ENCODE results near the gene BCAR1.

The BCAR1 gene

DNA sequence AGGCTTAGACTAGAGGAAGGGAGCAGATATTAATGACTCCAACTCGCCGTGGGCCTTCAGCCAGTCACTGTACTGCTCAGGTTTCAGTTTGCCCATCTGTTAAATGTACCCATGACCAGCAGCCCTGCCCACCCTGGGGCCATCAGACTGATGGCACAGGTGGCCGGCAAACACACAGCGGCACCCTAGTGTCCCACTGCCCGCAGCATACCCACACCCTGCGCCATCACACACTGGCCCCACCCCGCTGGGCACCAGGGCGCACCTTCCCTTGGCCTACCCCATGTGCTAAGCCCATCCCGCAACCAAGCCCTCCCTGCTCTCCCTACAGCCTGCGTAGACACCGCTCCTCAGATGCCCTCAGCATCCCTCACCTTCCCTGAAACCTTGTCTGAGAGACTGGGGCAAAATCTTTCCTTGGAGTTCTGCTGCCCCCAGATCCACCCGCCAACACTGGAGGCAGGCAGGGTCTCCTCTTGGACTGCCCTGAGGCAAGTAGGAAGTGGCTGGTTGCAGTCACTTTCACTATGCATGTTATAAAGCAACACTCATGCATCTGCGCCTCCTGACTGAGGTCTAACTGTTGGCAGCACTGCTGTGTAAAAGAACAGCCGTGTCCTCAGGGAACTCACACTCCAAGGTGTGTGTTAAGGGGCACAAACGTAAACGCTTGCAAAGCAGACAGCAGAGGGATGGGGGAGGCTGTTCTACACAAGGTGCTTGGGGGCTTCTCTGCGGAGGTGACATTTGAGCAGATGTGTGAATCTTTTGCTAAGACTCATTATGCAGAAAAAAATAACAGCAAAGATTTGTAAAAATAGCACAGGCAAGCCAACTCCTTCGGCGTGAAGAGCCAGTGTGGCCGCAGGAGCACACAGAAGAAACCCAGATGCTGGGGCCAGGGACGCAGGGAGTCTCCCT, 6.7 kb upstream of the BCAR1 start:
- TF ChIP-seq, protein P1, sequence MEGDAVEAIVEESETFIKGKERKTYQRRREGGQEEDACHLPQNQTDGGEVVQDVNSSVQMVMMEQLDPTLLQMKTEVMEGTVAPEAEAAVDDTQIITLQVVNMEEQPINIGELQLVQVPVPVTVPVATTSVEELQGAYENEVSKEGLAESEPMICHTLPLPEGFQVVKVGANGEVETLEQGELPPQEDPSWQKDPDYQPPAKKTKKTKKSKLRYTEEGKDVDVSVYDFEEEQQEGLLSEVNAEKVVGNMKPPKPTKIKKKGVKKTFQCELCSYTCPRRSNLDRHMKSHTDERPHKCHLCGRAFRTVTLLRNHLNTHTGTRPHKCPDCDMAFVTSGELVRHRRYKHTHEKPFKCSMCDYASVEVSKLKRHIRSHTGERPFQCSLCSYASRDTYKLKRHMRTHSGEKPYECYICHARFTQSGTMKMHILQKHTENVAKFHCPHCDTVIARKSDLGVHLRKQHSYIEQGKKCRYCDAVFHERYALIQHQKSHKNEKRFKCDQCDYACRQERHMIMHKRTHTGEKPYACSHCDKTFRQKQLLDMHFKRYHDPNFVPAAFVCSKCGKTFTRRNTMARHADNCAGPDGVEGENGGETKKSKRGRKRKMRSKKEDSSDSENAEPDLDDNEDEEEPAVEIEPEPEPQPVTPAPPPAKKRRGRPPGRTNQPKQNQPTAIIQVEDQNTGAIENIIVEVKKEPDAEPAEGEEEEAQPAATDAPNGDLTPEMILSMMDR (IDR thresholded peaks at IDR 0.05; ENCODE audit: low read depth, low read length), result no peak
- no peak for DNase-seq (ENCODE audit: extremely low read depth, low read depth)

DNA sequence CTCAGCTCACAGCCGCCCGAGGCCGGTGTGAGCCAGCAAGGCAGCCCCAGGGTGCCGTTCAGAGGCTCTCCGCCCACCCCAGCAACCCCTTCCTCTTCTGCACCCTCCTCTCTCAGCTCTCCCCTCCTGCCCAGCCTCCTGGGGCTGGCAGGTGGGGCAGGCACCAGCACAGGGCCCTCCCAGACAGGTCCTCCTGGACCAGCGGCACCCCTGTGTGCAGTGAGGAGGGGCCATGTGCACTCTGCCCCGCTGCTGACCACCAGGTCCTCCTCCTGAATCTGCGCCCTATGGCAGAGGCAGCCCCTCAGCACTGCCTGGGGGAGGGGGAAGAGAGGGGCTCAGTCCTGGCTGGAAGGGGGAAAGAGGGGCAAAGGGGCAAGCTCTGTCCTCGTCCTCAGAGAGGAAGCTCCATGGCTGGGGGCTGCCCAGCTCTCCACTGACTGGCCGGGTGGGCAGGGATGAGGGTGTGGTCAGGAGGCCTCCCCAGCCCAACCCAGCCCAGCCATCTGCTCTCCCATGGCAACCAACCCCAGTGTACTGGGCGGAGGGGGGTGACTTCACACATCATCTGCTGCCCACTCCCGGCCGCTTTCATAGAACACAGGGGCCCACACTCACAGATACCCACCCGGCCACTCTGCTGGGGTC, 5.4 kb upstream of the BCAR1 start:
- no peak for DNase-seq (ENCODE audit: extremely low read depth, low read depth)

DNA sequence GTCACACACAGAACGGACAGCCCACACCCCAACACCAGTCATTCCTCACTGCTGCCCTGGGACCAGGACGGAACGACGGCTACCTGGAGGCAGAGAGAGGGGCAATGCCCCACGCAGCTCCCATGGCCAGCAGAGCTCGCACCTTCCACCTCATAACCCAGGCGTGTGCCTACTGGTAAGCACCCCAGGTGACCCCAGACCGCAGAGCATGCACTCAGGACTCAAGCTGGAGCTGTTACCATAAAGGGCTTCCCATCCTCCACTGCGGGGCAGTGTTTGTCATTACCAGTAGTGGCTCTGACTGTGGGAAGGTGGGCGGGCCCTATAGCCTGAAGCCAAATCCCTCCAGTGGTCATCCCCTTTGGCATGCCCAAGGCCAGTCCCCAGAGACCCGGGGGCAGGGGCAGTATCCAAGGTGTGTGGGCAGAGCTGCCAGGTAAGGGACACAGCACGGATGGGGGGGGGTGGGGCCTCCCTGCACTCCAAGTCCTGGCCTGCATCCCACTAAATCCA, 4.7 kb upstream of the BCAR1 start:
- TF ChIP-seq, protein P1 (IDR thresholded peaks at IDR 0.05; ENCODE audit: low read depth, low read length), result no peak
- no peak for DNase-seq (ENCODE audit: extremely low read depth, low read depth)

More for the DNA sequence above, 5.4 kb upstream of the BCAR1 start:
- TF ChIP-seq, protein P1 (IDR thresholded peaks at IDR 0.05; ENCODE audit: low read depth, low read length), result no peak

DNA sequence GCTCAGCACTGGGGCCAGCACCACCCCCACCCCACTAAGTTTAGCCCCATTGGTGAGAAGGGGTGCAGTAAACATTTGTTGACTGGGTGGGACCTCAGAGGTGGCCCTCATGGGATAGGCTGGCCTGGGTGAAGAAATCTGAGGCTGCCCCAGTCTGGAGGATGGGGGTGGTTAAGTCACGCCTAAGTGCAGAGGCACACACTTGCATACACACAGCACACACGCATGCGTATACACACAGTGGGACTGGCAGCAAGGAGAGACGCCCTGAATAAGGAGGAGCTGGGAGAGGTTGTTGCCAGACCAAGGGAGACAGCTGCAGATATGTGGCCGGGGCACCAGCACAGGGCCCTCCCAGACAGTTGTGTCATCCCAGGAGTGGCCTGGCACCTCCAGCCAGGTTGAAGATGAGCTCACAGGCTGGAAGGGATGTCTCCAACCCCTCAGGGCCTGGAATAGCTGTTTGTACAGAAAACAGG, 3.0 kb upstream of the BCAR1 start:
- TF ChIP-seq, protein P1 (IDR thresholded peaks at IDR 0.05; ENCODE audit: low read depth, low read length), result no peak
- DNase-seq (ENCODE audit: extremely low read depth, low read depth), result no peak

DNA sequence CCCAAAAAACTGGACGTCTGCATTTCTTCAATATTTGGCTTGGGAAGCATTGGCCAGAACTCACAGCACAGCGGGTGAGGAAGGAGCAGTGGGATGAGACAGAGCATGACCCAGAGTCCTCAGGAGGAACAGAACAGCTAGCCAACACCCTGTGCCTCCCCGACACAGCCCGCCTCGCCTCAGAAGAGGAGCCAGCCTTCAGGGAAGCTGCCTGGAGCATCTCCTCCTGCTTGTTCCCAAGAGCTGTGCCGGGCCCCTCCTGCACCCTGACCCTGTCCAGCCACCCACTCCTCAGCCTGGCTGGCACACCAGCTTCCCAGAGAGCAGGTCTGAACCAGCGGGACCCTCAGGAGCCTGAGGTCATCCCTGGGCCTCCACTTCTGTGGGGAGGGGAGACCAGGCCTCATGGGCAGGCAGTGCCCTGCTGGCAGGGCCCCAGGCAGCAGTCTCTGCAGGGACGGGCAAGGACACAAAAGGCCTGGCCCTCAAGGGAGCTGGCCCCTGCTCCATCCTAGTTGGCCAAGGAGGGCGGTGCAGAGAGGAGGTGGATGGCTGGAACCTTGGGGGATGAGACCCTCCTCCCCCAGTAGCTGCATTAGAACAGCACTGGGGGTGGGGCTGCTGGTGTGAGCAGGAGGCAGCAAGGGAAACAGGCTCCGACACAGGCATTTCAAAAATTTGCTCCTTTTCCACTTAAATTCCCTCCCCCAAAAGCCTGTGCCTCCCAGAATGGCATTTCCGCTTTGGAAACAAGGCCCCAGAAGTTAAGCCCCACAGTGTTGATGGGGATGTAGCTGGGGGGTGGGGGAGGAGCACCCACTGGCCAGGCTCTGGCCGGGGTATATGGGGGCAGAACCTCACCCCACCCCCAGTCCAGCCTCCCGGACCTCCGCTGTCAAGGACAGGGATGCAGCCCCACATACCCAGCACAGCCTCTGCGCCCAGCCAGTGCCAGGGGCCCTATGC, 1.8 kb upstream of the BCAR1 start:
- DNase-seq (ENCODE audit: extremely low read depth, low read depth), result no peak
- TF ChIP-seq, protein P1 (IDR thresholded peaks at IDR 0.05; ENCODE audit: low read depth, low read length), result no peak

DNA sequence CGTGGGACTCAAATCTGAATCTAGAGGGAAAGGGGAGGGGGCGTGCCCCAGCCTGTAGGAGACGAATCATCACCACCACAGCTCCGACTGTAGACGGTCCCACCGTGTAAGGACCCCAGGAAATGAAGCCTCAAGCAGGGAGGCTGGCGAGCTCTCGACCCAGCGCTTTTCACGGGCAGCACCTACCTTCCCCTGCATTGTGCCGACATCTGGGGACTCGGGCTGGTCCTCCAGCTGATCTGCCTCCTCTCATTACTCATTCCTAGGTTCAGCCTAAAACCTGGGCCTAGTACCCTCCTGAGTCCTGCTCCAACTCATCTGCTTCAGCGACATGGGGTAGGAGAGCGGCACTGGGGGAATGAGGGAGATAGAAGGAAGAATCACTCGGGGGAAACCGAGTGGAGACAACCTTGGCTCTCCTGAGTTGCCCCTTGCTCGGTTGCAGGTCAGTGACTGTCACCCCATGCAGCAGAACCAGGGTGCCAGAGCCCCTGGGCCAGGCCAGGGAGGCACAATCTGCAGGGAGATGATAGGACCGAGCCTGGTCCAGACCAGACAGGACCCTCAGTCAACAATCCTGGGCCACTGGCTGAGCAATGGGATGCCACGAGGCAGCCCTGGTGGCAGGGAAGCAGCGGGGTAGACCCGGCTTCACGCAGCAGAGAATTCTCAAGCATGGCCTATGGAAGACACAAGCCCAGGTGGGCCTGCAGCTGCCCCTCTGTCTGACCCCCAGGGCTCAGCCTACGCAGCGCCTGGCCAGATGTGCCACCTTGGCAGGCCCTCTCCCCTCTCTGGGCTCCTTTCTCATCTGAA, 833 bp upstream of the BCAR1 start:
- DNase-seq (ENCODE audit: extremely low read depth, low read depth), result no peak
- TF ChIP-seq, protein P1 (IDR thresholded peaks at IDR 0.05; ENCODE audit: low read depth, low read length), result no peak

Data from AG09319 (cell line).